GM23338 (cell line): ENCODE measurements around the gene GRIA2. TPM values are rescaled to one million over a fixed set of nuclear protein-coding genes. Genes with fewer than 3 reads are reported as not detected.

Experiments used
- ATAC-seq: fragments of 200-7000 bp; cut with Tn5 transposase; 3 replicates; pipeline ENCODE4 v1.9.1; 2020
- DNase-seq: peaks from one replicate; pipeline ENCODE4 v3.0.0-alpha.2; 2015; ENCODE audit warnings: low spot score
- H2AFZ ChIP-seq: fragments of 200-600 bp; sonication (generic); 2 replicates; pipeline ENCODE4 v1.8.0; 2016; ENCODE audit warnings: antibody characterized with exemption, mild to moderate bottlenecking, moderate library complexity
- H3F3A ChIP-seq: fragments of 200-600 bp; sonication (generic); replicated peaks from 2 replicates; pipeline ENCODE4 v1.8.0; 2017; ENCODE audit warnings: antibody characterized with exemption, mixed run types, low read depth
- H3K27ac ChIP-seq: fragments of 200-600 bp; sonication (generic); 2 replicates; pipeline ENCODE4 v1.6.1; 2016; ENCODE audit warnings: low read depth
- H3K27me3 ChIP-seq: fragments of 200-600 bp; sonication (generic); 2 replicates; pipeline ENCODE4 v1.8.0; 2016; ENCODE audit warnings: mild to moderate bottlenecking, mixed run types, moderate library complexity; ENCODE audit not compliant: insufficient read depth
- H3K36me3 ChIP-seq: fragments of 200-600 bp; sonication (generic); 2 replicates; pipeline ENCODE4 v1.8.0; 2016; ENCODE audit warnings: mild to moderate bottlenecking; ENCODE audit not compliant: insufficient read depth
- H3K4me1 ChIP-seq: fragments of 200-600 bp; sonication (generic); 2 replicates; pipeline ENCODE4 v1.8.0; 2016; ENCODE audit warnings: mild to moderate bottlenecking, moderate library complexity; ENCODE audit not compliant: insufficient read depth
- H3K4me2 ChIP-seq: fragments of 200-600 bp; sonication (generic); 2 replicates; pipeline ENCODE4 v1.7.1; 2017; ENCODE audit warnings: mixed run types
- H3K4me3 ChIP-seq: fragments of 200-600 bp; sonication (generic); 2 replicates; pipeline ENCODE4 v1.6.1; 2016; ENCODE audit warnings: mixed run types
- H3K79me2 ChIP-seq: fragments of 200-600 bp; sonication (generic); replicated peaks from 2 replicates; pipeline ENCODE4 v1.8.0; 2017; ENCODE audit warnings: mild to moderate bottlenecking; ENCODE audit not compliant: insufficient read depth
- H3K9me2 ChIP-seq: fragments of 200-600 bp; sonication (generic); 2 replicates; pipeline ENCODE4 v1.8.0; 2017; ENCODE audit not compliant: insufficient read depth
- H4K20me1 ChIP-seq: fragments of 200-600 bp; sonication (generic); replicated peaks from 2 replicates; pipeline ENCODE4 v1.8.0; 2017; ENCODE audit warnings: mild to moderate bottlenecking; ENCODE audit not compliant: insufficient read depth
- H3K27ac Mint-ChIP-seq: 2 replicates; pipeline ENCODE4 v1.8.0; 2020; ENCODE audit warnings: inconsistent platforms, mild to moderate bottlenecking, moderate library complexity, mixed read lengths
- H3K27me3 Mint-ChIP-seq: 3 replicates; pipeline ENCODE4 v1.8.0; 2022; ENCODE audit warnings: low read depth, mild to moderate bottlenecking, moderate library complexity, mixed read lengths, inconsistent platforms; ENCODE audit not compliant: insufficient read depth, poor library complexity
- H3K36me3 Mint-ChIP-seq: 3 replicates; pipeline ENCODE4 v1.8.0; 2021; ENCODE audit warnings: low read depth, mild to moderate bottlenecking, inconsistent platforms, moderate library complexity, mixed read lengths
- H3K4me1 Mint-ChIP-seq: 3 replicates; pipeline ENCODE4 v1.8.0; 2020; ENCODE audit warnings: mild to moderate bottlenecking, inconsistent platforms, mixed read lengths
- H3K4me3 Mint-ChIP-seq: 3 replicates; pipeline ENCODE4 v1.8.0; 2021; ENCODE audit warnings: moderate library complexity, mild to moderate bottlenecking, inconsistent platforms, mixed read lengths
- H3K9me3 Mint-ChIP-seq: 3 replicates; pipeline ENCODE4 v1.8.0; 2020; ENCODE audit warnings: moderate library complexity, mild to moderate bottlenecking, inconsistent platforms, mixed read lengths
- CREB1 ChIP-seq: fragments of 250-450 bp; sonication (Bioruptor Pico); IDR thresholded peaks from 2 replicates; pipeline ENCODE4 v1.5.0; 2020; ENCODE audit warnings: low read depth, mild to moderate bottlenecking, moderate library complexity
- CTCF ChIP-seq, 2 experiments: fragments of 200-600 bp in 1 of 2; sonication (generic) in 1 of 2; conservative IDR thresholded peaks; 2 replicates each; pipeline versions ENCODE4 v1.5.1 to v1.6.1; 2016 to 2017; ENCODE audit warnings: antibody characterized with exemption in 2 of 2, low read depth in 2 of 2, mild to moderate bottlenecking in 2 of 2, moderate library complexity in 1 of 2
- ETS1 ChIP-seq: IDR thresholded peaks from 2 replicates; pipeline ENCODE4 v1.6.1; 2016; ENCODE audit warnings: antibody characterized with exemption
- JUNB ChIP-seq: IDR thresholded peaks from one replicate; pipeline ENCODE4 v1.6.1; 2016; ENCODE audit warnings: antibody characterized with exemption; ENCODE audit not compliant: unreplicated experiment
- REST ChIP-seq: IDR thresholded peaks from one replicate; pipeline ENCODE4 v1.6.1; 2018; ENCODE audit warnings: antibody characterized with exemption; ENCODE audit not compliant: unreplicated experiment
- ZNF114 ChIP-seq: fragments of 250-450 bp; sonication (Bioruptor Pico); IDR thresholded peaks from 2 replicates; pipeline ENCODE4 v1.5.0; 2020; ENCODE audit warnings: mild to moderate bottlenecking, moderate library complexity
- ZNF331 ChIP-seq: fragments of 250-450 bp; sonication (Bioruptor Pico); IDR thresholded peaks from 2 replicates; pipeline ENCODE4 v1.5.0; 2020; ENCODE audit warnings: low read depth, mild to moderate bottlenecking, moderate library complexity
- polyA plus RNA-seq: library from polyadenylated mRNA; unstranded; fragments of >200 nt; fragmentation: Nextera tagmentation; extraction: Ambion mirVana; gene quantifications from 2 replicates; pipeline ENCODE4 v1.2.1, GENCODE V29; 2016
- total RNA-seq: library from RNA; depleted of rRNA; stranded (reverse); fragments of >200 nt; shearing (Covaris generic); gene quantifications from 2 replicates; pipeline ENCODE4 v1.2.3, GENCODE V29; 2014
- TF ChIP-seq, protein P1 (sequence below): fragments of 250-450 bp; sonication (Bioruptor Pico); IDR thresholded peaks from 2 replicates; pipeline ENCODE4 v1.5.0; 2020; ENCODE audit warnings: mild to moderate bottlenecking, moderate library complexity

Gene GRIA2
- total and polyA plus RNA-seq, 2 experiments from 2014 or later = not detected

- Histone ChIP-seq H2AFZ (no peak overlapping the region), H3K79me2 (no peaks in the 10 kb centered on the region), H3K4me3 (no peak overlapping the region), H4K20me1 (no peaks in the 10 kb centered on the region), H3K9me2 (peaks cover under 1% of the 10 kb centered on the region), H3K27ac (no peak overlapping the region), H3K4me2 (no peak overlapping the region), H3K4me1 (no peaks in the 10 kb centered on the region), H3F3A (no peaks in the 10 kb centered on the region), H3K36me3 (no peaks in the 10 kb centered on the region), H3K27me3 (no peaks in the 10 kb centered on the region)
- no peak overlapping the region for H3K27ac Mint-ChIP-seq
- H3K4me1 Mint-ChIP-seq = peaks cover 6% of the 10 kb centered on the region; the same call in 2 of the 3 replicates
- ATAC-seq (peak; percentile 53), DNase-seq (peak; percentile 3)
- TF ChIP-seq ETS1 = no peak
- no peak for TF ChIP-seq JUNB
- TF ChIP-seq, protein P1, sequence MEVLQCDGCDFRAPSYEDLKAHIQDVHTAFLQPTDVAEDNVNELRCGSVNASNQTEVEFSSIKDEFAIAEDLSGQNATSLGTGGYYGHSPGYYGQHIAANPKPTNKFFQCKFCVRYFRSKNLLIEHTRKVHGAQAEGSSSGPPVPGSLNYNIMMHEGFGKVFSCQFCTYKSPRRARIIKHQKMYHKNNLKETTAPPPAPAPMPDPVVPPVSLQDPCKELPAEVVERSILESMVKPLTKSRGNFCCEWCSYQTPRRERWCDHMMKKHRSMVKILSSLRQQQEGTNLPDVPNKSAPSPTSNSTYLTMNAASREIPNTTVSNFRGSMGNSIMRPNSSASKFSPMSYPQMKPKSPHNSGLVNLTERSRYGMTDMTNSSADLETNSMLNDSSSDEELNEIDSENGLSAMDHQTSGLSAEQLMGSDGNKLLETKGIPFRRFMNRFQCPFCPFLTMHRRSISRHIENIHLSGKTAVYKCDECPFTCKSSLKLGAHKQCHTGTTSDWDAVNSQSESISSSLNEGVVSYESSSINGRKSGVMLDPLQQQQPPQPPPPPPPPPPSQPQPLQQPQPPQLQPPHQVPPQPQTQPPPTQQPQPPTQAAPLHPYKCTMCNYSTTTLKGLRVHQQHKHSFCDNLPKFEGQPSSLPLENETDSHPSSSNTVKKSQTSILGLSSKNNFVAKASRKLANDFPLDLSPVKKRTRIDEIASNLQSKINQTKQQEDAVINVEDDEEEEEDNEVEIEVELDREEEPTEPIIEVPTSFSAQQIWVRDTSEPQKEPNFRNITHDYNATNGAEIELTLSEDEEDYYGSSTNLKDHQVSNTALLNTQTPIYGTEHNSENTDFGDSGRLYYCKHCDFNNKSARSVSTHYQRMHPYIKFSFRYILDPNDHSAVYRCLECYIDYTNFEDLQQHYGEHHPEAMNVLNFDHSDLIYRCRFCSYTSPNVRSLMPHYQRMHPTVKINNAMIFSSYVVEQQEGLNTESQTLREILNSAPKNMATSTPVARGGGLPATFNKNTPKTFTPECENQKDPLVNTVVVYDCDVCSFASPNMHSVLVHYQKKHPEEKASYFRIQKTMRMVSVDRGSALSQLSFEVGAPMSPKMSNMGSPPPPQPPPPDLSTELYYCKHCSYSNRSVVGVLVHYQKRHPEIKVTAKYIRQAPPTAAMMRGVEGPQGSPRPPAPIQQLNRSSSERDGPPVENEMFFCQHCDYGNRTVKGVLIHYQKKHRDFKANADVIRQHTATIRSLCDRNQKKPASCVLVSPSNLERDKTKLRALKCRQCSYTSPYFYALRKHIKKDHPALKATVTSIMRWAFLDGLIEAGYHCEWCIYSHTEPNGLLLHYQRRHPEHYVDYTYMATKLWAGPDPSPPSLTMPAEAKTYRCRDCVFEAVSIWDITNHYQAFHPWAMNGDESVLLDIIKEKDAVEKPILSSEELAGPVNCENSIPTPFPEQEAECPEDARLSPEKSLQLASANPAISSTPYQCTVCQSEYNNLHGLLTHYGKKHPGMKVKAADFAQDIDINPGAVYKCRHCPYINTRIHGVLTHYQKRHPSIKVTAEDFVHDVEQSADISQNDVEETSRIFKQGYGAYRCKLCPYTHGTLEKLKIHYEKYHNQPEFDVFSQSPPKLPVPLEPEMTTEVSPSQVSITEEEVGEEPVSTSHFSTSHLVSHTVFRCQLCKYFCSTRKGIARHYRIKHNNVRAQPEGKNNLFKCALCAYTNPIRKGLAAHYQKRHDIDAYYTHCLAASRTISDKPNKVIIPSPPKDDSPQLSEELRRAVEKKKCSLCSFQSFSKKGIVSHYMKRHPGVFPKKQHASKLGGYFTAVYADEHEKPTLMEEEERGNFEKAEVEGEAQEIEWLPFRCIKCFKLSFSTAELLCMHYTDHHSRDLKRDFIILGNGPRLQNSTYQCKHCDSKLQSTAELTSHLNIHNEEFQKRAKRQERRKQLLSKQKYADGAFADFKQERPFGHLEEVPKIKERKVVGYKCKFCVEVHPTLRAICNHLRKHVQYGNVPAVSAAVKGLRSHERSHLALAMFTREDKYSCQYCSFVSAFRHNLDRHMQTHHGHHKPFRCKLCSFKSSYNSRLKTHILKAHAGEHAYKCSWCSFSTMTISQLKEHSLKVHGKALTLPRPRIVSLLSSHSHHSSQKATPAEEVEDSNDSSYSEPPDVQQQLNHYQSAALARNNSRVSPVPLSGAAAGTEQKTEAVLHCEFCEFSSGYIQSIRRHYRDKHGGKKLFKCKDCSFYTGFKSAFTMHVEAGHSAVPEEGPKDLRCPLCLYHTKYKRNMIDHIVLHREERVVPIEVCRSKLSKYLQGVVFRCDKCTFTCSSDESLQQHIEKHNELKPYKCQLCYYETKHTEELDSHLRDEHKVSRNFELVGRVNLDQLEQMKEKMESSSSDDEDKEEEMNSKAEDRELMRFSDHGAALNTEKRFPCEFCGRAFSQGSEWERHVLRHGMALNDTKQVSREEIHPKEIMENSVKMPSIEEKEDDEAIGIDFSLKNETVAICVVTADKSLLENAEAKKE (CRISPR knock-in tag) = no peak
- no peak for TF ChIP-seq CTCF (conservative IDR thresholded peaks at IDR 0.05; ENCODE audit: low read depth in 2 of 2)
- no peak for TF ChIP-seq ZNF114
- no peak for TF ChIP-seq REST
- no peak for TF ChIP-seq ZNF331
- TF ChIP-seq CREB1 (CRISPR knock-in tag) = no peak
- peaks cover 7% of the 10 kb centered on the region for H3K27me3 Mint-ChIP-seq
- H3K4me3 Mint-ChIP-seq = no peak overlapping the region
- H3K36me3 Mint-ChIP-seq = no peaks in the 10 kb centered on the region
- peaks cover 8% of the 10 kb centered on the region; the same call in 2 of the 3 replicates for H3K9me3 Mint-ChIP-seq
Measured at GRCh38 chr4:157271166-157271869, 50.8 kb downstream of the GRIA2 start.
